ENCODE results near the gene IRX6. TPM values are rescaled to one million over a fixed set of nuclear protein-coding genes. Genes with fewer than 3 reads are reported as not detected.

IRX6 gene
- total RNA-seq, 1 experiment from 2014 or later = not detected

- Mint-ChIP-seq H3K27ac (ENCODE audit: unreplicated experiment) (no peak overlapping the region), H3K9me3 (ENCODE audit: unreplicated experiment) (no peaks in the 10 kb centered on the region), H3K27me3 (ENCODE audit: insufficient read depth, unreplicated experiment) (no peaks in the 10 kb centered on the region), H3K4me1 (ENCODE audit: low read depth, unreplicated experiment) (no peaks in the 10 kb centered on the region), H3K4me3 (ENCODE audit: unreplicated experiment) (no peak overlapping the region), H3K36me3 (ENCODE audit: insufficient read depth, unreplicated experiment) (no peaks in the 10 kb centered on the region)
- Histone ChIP-seq H3K27me3 (replicated peaks; ENCODE audit: control insufficient read depth, insufficient read depth, low read length) (no peaks in the 10 kb centered on the region), H3K9me3 (no peaks in the 10 kb centered on the region), H3K4me1 (no peaks in the 10 kb centered on the region), H3K36me3 (ENCODE audit: control insufficient read depth, insufficient read depth, low read length) (no peaks in the 10 kb centered on the region), H3K4me3 (ENCODE audit: low read depth, low read length) (no peak overlapping the region)
- POLR2A ChIA-PET = no interaction called here
- CTCF ChIA-PET = no interaction called here
- BruUV-seq (replicated peaks) = no TSS peak
- intact Hi-C loops (cut with micrococcal nuclease; ENCODE audit: unreplicated experiment) = no loop called here
- no peak for TF ChIP-seq CTCF (IDR thresholded peaks at IDR 0.05; ENCODE audit: insufficient read depth in 1 of 2, low read depth in 1 of 2, low read length in 1 of 2, severe bottlenecking in 1 of 2, unreplicated experiment in 1 of 2)
- DNase-seq = no peak
Measured at GRCh38 chr16:55350984-55351383, 27.0 kb downstream of the IRX6 start.

GRCh38 chr16:55351936-55352335 is 27.9 kb downstream of the IRX6 start:
- ChIA-PET CTCF (no interaction called here), POLR2A (no interaction called here)
- H3K9me3 ChIP-seq = no peaks in the 10 kb centered on the region
- no peak for DNase-seq
- no peaks in the 10 kb centered on the region for H3K36me3 Mint-ChIP-seq (ENCODE audit: insufficient read depth, unreplicated experiment)
- H3K36me3 ChIP-seq (ENCODE audit: control insufficient read depth, insufficient read depth, low read length) = no peaks in the 10 kb centered on the region
- H3K27me3 ChIP-seq (replicated peaks; ENCODE audit: control insufficient read depth, insufficient read depth, low read length) = no peaks in the 10 kb centered on the region
- H3K27ac Mint-ChIP-seq (ENCODE audit: unreplicated experiment) = no peak overlapping the region
- no peaks in the 10 kb centered on the region for H3K4me1 Mint-ChIP-seq (ENCODE audit: low read depth, unreplicated experiment)
- H3K4me3 ChIP-seq (ENCODE audit: low read depth, low read length) = no peak overlapping the region
- no TSS peak for BruUV-seq (replicated peaks)
- no peaks in the 10 kb centered on the region for H3K9me3 Mint-ChIP-seq (ENCODE audit: unreplicated experiment)
- no peaks in the 10 kb centered on the region for H3K4me1 ChIP-seq
- no peak for TF ChIP-seq CTCF (IDR thresholded peaks at IDR 0.05; ENCODE audit: insufficient read depth in 1 of 2, low read depth in 1 of 2, low read length in 1 of 2, severe bottlenecking in 1 of 2, unreplicated experiment in 1 of 2)
- intact Hi-C loops (cut with micrococcal nuclease; ENCODE audit: unreplicated experiment) = no loop called here
- no peak overlapping the region for H3K4me3 Mint-ChIP-seq (ENCODE audit: unreplicated experiment)
- no peaks in the 10 kb centered on the region for H3K27me3 Mint-ChIP-seq (ENCODE audit: insufficient read depth, unreplicated experiment)

GRCh38 chr16:55357241-55357640 is 33.2 kb downstream of the IRX6 start:
- Mint-ChIP-seq H3K4me1 (ENCODE audit: low read depth, unreplicated experiment) (no peaks in the 10 kb centered on the region), H3K27me3 (ENCODE audit: insufficient read depth, unreplicated experiment) (peaks cover 2% of the 10 kb centered on the region), H3K27ac (ENCODE audit: unreplicated experiment) (no peak overlapping the region), H3K4me3 (ENCODE audit: unreplicated experiment) (no peak overlapping the region), H3K9me3 (ENCODE audit: unreplicated experiment) (no peaks in the 10 kb centered on the region), H3K36me3 (ENCODE audit: insufficient read depth, unreplicated experiment) (no peaks in the 10 kb centered on the region)
- ChIA-PET POLR2A (no interaction called here), CTCF (no interaction called here)
- Histone ChIP-seq H3K9me3 (no peaks in the 10 kb centered on the region), H3K27me3 (replicated peaks; ENCODE audit: control insufficient read depth, insufficient read depth, low read length) (peaks cover 2% of the 10 kb centered on the region), H3K36me3 (ENCODE audit: control insufficient read depth, insufficient read depth, low read length) (no peaks in the 10 kb centered on the region), H3K4me1 (no peaks in the 10 kb centered on the region), H3K4me3 (ENCODE audit: low read depth, low read length) (no peak overlapping the region)
- intact Hi-C loops (cut with micrococcal nuclease; ENCODE audit: unreplicated experiment) = no loop called here
- no TSS peak for BruUV-seq (replicated peaks)
- DNase-seq = no peak
- no peak for TF ChIP-seq CTCF (IDR thresholded peaks at IDR 0.05; ENCODE audit: insufficient read depth in 1 of 2, low read depth in 1 of 2, low read length in 1 of 2, severe bottlenecking in 1 of 2, unreplicated experiment in 1 of 2)

Data from Caco-2 (cell line).